Measurements from ENCODE around the gene GLRX. TPM values are rescaled to one million over a fixed set of nuclear protein-coding genes. Genes with fewer than 3 reads are reported as not detected.

The GLRX gene
- total RNA-seq, 4 donors from 2014 or later: 126 to 311 (median 181) TPM

- Histone ChIP-seq H3K4me1 (peaks cover 0 to 6% (median 0%) of the 10 kb centered on the region in 4 donors), H3K27me3 (no peaks in the 10 kb centered on the region), H3K27ac (no peak overlapping the region), H3K4me3 (no peak overlapping the region), H3K36me3 (peaks cover 0 to 23% (median 0%) of the 10 kb centered on the region in 3 donors), H3K9me3 (no peaks in the 10 kb centered on the region)
- DNase-seq: no peak
- TF ChIP-seq CTCF (IDR thresholded peaks at IDR 0.05): no peak
- no peak for TF ChIP-seq POLR2A (IDR thresholded peaks at IDR 0.05)
Observed at GRCh38 chr5:95784514-95785302, 37.8 kb downstream of the GLRX start.

GRCh38 chr5:95783661-95784060, 38.9 kb downstream of the GLRX start:
- H3K4me1 ChIP-seq: no peaks in the 10 kb centered on the region

DNA sequence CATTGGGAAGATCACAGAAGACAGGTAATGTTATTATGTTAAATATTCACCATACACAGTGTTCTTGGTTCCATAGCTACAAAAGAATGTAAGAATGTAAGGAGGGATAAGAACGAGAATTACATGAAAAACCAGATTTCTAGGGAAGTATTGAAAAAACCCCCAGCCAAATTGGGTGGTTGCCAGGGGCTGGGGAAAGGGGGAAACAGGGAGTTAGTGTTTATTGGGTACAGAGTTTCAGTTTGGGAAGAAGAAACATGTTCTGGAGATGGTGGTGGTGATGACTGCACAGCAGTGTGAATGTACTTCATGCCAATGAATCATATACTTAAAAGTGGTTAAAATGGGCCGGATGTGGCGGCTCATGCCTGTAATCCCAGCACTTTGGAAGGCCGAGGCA, 40.3 kb downstream of the GLRX start:
- no peak for TF ChIP-seq CTCF (IDR thresholded peaks at IDR 0.05)
- no peak for TF ChIP-seq POLR2A (IDR thresholded peaks at IDR 0.05)
- H3K27me3 ChIP-seq: no peaks in the 10 kb centered on the region
- no peak overlapping the region for H3K4me3 ChIP-seq
- no peak overlapping the region for H3K27ac ChIP-seq
- DNase-seq: no peak
- peaks cover 0 to 15% (median 0%) of the 10 kb centered on the region in 3 donors for H3K36me3 ChIP-seq
- H3K4me1 ChIP-seq: no peaks in the 10 kb centered on the region
- H3K9me3 ChIP-seq: no peaks in the 10 kb centered on the region

More at GRCh38 chr5:95783661-95784060, 38.9 kb downstream of the GLRX start:
- peaks cover 0 to 21% (median 0%) of the 10 kb centered on the region in 3 donors for H3K36me3 ChIP-seq
- no peak for DNase-seq
- H3K4me3 ChIP-seq: no peak overlapping the region
- H3K27ac ChIP-seq: no peak overlapping the region
- TF ChIP-seq POLR2A (IDR thresholded peaks at IDR 0.05) (no peak), CTCF (IDR thresholded peaks at IDR 0.05) (no peak)
- H3K27me3 ChIP-seq: no peaks in the 10 kb centered on the region
- H3K9me3 ChIP-seq: no peaks in the 10 kb centered on the region

DNA sequence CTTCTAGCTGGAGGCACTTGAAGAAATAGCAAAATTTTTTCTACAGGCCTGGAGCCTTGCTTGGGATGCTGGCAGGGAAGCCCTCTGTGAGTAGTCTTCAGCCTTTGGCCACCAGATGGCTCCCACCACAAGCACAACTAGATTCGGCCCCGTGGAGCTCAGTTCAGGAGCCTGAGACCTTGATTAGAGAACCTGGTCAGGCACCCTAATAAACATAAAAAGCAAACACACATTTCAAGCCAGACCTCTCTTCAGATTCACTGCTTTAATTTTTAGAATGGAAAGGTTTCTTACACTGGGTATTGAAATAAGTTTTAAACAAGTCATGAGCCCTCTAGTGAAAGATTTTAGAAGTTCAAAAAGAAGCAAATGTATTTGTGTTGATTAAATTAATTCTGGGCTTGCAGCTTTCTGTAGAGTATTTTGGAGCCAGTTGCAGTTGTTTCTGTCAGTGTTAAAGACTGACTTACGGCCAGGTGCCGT, 41.4 kb downstream of the GLRX start:
- H3K27ac ChIP-seq: peak overlapping the region in 3 of 4 donors; percentile 16 to 70 (median 40)
- H3K36me3 ChIP-seq: peaks cover 0 to 15% (median 0%) of the 10 kb centered on the region in 3 donors
- H3K9me3 ChIP-seq: no peaks in the 10 kb centered on the region
- peak; percentile 75 to 94 (median 83) for DNase-seq
- H3K4me1 ChIP-seq: no peaks in the 10 kb centered on the region
- TF ChIP-seq CTCF (IDR thresholded peaks at IDR 0.05) (peak; percentile 67 to 97 (median 93)), POLR2A (IDR thresholded peaks at IDR 0.05) (no peak)
- H3K4me3 ChIP-seq: no peak overlapping the region
- H3K27me3 ChIP-seq: no peaks in the 10 kb centered on the region

- peaks cover 0 to 15% (median 0%) of the 10 kb centered on the region in 3 donors for H3K36me3 ChIP-seq
- H3K27me3 ChIP-seq: no peaks in the 10 kb centered on the region
- no peaks in the 10 kb centered on the region for H3K4me1 ChIP-seq
- no peak overlapping the region for H3K4me3 ChIP-seq
- TF ChIP-seq POLR2A (IDR thresholded peaks at IDR 0.05) (no peak), CTCF (IDR thresholded peaks at IDR 0.05) (no peak)
- H3K27ac ChIP-seq: peak overlapping the region in 3 of 4 donors; percentile 16 to 70 (median 40)
- no peaks in the 10 kb centered on the region for H3K9me3 ChIP-seq
- DNase-seq: no peak
Observed at GRCh38 chr5:95780597-95780996, 41.9 kb downstream of the GLRX start.

Data from Peyer's patch (tissue), 4 donors.